K562 (cell line): ENCODE measurements around the gene COASY. TPM values are rescaled to one million over a fixed set of nuclear protein-coding genes. Genes with fewer than 3 reads are reported as not detected.

Experiments
- ADNP ChIP-seq: fragments of 200-800 bp; sonication (Bioruptor generic); IDR thresholded peaks from 2 replicates; pipeline ENCODE4 v1.6.1; 2016; ENCODE audit warnings: missing genetic modification characterization, missing compliant biosample characterization
- ARID3A ChIP-seq: IDR thresholded peaks from 2 replicates; pipeline ENCODE4 v1.6.1; 2012; ENCODE audit warnings: low read depth, low read length, improper control_type of control experiment, borderline replicate concordance
- ARID4B ChIP-seq: sonication (generic); formaldehyde crosslinking; IDR thresholded peaks from 2 replicates; pipeline ENCODE4 v1.8.0; 2022; ENCODE audit warnings: mild to moderate bottlenecking, missing genetic modification reagents
- BHLHE40 ChIP-seq: IDR thresholded peaks from 2 replicates; pipeline ENCODE4 v1.6.1; 2011; ENCODE audit warnings: low read length, improper control_type of control experiment
- BRF1 ChIP-seq: IDR thresholded peaks from 3 replicates; pipeline ENCODE4 v1.6.1; 2011; ENCODE audit warnings: borderline replicate concordance, mild to moderate bottlenecking; ENCODE audit not compliant: insufficient read length; ENCODE audit errors: extremely low read depth
- HES1 ChIP-seq: fragments of 450-650 bp; IDR thresholded peaks from 2 replicates; pipeline ENCODE4 v1.6.1; 2016; ENCODE audit warnings: low read depth, mild to moderate bottlenecking, moderate library complexity
- JUND ChIP-seq, 2 experiments: IDR thresholded peaks; 2 replicates in 1 of 2; 3 replicates in 1 of 2; pipeline ENCODE4 v1.6.1; 2011; ENCODE audit warnings: borderline replicate concordance in 2 of 2, low read depth in 2 of 2, low read length in 2 of 2, improper control_type of control experiment in 1 of 2, missing biosample characterization in 1 of 2, missing genetic modification characterization in 1 of 2, missing genetic modification reagents in 1 of 2
- NBN ChIP-seq: fragments of 450-650 bp; IDR thresholded peaks from 2 replicates; pipeline ENCODE4 v1.6.1; 2016; ENCODE audit warnings: low read depth, mild to moderate bottlenecking
- PRPF4 ChIP-seq: fragments of 200-400 bp; formaldehyde crosslinking; IDR thresholded peaks from one replicate; pipeline ENCODE4 v1.6.1; 2017; ENCODE audit warnings: low read length, low read depth, mild to moderate bottlenecking; ENCODE audit not compliant: insufficient read depth, poor library complexity, severe bottlenecking
- ZFPM2 ChIP-seq: fragments of 250-450 bp; sonication (Bioruptor Pico); IDR thresholded peaks from 2 replicates; pipeline ENCODE4 v1.5.1; 2022; ENCODE audit warnings: mild to moderate bottlenecking
- ZNF551 ChIP-seq: fragments of 250-450 bp; sonication (Bioruptor Pico); IDR thresholded peaks from 2 replicates; pipeline ENCODE4 v1.5.0; 2021; ENCODE audit warnings: mild to moderate bottlenecking, moderate library complexity
- polyA plus RNA-seq, 8 experiments: library from polyadenylated mRNA; depleted of rRNA in 4 of 8; stranded (reverse) in 5 of 8; unstranded in 3 of 8; fragments of >200 nt; fragmentation: Nextera tagmentation in 2 of 8; fragmentation: Illumina TruSeq in 1 of 8; extraction: Ambion mirVana in 2 of 8; extraction: Trizol in 1 of 8; gene quantifications; 2 replicates each; pipeline versions ENCODE4 v1.2.1 to v1.2.3, GENCODE V29; 2011 to 2014; ENCODE audit warnings: inconsistent platforms in 1 of 8, missing spikeins in 1 of 8
- total RNA-seq, 7 experiments: library from RNA; depleted of rRNA in 6 of 7; stranded (reverse); fragments of >200 nt in 6 of 7; fragmentation: Illumina TruSeq in 2 of 7; extraction: Trizol in 2 of 7; gene quantifications; 2 replicates each; pipeline versions ENCODE4 v1.2.1 to v1.2.3, GENCODE V29; 2011 to 2021; ENCODE audit warnings: low replicate concordance in 1 of 7

The COASY gene
- total and polyA plus RNA-seq, 9 of the 15 experiments (the other 6 are each of a cell fraction or from before 2014, with no cell fraction given): 25.4 to 175 (median 62.3) TPM

GRCh38 chr17:42566883-42567573 lies 5.1 kb downstream of the COASY start, which contains the start of gene MLX (continued):
- TF ChIP-seq ARID4B (no peak; the same call in 1 of the 2 replicates), PRPF4 (no peak), HES1 (no peak), NBN (no peak), ARID3A (no peak), ADNP (no peak), ZFPM2 (no peak), JUND (IDR thresholded peaks at IDR 0.05; ENCODE audit: borderline replicate concordance, low read depth, low read length) (no peak), JUND (tag; IDR thresholded peaks at IDR 0.05; ENCODE audit: borderline replicate concordance, low read depth, low read length) (no peak; the same call in 2 of the 3 replicates), BHLHE40 (peak; percentile 63; the same call in 1 of the 2 replicates), BRF1 (no peak), ZNF551 (CRISPR knock-in tag) (no peak)
